ENCODE results near the gene ZDHHC18.
A peak's percentile ranks its signal among the peaks of the same experiment; 100 is the strongest.
"Not testable (repeated sequence)": the region's sequence is repeated elsewhere in the genome, so short reads cannot be mapped to it uniquely, and the experiment has no call there.

The ZDHHC18 gene

DNA sequence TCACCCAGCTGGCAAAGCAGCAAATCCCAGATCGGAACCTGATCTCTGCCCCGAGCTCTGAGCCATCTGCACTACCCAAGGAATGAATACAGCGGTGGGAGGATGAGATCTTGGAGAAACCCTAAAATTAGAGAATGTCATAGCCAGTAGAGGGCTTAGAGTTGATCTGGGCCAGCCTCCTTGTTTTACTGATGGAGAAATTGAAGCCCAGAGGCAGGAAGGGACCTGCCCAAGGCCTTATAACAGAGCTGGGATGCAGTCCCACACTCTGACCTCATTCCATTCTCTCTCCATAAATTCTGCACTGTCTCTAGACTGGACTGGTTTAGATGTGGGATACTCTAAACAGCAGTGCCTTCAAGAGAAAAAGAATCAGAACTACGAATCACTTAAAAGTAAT, 31.7 kb downstream of the ZDHHC18 start:
- no peak for DNase-seq (ENCODE audit: low read depth in 2 of 2)

DNA sequence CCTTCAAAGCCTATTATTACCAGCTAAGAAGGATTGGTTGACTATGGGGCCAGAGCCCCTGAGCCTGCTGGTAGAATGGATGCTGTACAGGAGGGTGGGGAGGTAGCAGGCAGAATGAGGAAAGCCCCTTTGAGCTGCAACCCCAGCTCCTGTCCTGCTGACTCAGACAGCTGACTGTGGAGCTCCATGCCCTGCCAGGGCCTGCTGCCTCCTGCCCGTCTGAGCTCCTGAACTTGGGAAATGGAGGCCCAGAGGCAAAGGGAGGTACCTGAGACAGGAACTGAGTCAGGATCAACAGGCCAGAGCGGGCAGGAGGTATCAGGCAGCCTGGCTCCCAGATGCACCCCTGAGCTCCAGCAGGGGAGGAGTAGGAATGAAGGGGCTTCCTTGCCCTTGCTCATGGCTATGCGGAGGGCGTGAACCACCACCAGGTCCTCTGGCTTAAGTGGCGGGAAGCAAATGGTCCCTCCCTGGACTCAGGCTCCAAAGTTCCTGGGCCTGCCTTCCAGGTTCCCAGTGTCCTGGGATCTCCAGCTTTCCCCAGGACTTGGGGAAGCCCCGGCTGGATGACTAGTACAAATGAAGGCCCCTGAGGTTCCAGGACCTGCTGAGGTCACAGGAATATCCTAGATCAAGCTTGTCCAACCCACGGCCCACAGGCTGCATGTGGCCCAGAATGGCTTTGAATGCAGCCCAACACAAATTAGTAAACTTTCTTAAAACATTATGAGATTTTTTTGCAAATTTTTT, 32.6 kb downstream of the ZDHHC18 start:
- DNase-seq (ENCODE audit: low read depth in 2 of 2): no peak

DNA sequence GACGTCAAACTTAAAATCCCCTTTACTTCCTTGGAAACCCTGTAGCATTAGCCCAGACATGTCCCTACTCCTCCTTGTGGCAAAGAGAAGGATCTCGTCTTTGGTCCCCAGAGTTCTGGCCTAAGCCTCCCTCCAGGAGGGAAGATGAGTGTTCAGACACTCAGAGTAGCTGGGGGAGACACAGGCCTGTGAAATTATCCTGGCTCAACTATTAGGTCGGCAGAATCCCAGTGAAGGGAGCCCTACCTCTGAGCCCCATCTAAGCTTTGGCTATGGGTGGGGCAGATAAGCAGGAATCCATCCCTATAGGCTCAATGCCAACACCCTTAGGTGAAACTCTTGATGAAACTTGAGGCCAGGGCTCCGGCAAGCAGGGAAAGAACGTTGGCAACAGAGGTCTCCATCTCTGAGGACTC, 34.8 kb downstream of the ZDHHC18 start:
- DNase-seq (ENCODE audit: low read depth in 2 of 2): no peak

DNA sequence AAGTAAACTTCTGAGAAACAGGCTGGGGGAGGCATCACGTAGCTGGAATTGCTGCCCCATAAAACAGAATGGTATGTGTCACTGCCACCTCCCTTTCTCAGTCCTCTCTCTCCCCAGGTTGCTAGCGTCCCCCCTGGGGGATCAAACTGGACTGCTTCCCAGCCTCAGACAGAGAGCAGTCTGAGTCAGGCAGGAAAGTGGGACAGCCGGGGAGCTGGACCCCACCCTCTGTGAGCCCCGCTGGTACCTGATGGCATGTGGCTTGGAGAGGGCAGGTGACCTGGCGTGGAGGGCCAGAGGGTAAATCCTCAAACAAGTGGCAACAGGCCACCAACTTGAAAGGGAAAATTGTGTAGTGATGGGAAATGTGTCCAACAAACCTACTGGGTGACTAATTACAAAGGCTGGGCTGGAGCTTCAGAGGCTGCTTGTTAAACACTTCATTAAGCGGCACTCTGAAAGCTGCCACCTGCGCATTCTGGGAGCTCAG, 35.4 kb downstream of the ZDHHC18 start:
- no peak for DNase-seq (ENCODE audit: low read depth in 2 of 2)

DNA sequence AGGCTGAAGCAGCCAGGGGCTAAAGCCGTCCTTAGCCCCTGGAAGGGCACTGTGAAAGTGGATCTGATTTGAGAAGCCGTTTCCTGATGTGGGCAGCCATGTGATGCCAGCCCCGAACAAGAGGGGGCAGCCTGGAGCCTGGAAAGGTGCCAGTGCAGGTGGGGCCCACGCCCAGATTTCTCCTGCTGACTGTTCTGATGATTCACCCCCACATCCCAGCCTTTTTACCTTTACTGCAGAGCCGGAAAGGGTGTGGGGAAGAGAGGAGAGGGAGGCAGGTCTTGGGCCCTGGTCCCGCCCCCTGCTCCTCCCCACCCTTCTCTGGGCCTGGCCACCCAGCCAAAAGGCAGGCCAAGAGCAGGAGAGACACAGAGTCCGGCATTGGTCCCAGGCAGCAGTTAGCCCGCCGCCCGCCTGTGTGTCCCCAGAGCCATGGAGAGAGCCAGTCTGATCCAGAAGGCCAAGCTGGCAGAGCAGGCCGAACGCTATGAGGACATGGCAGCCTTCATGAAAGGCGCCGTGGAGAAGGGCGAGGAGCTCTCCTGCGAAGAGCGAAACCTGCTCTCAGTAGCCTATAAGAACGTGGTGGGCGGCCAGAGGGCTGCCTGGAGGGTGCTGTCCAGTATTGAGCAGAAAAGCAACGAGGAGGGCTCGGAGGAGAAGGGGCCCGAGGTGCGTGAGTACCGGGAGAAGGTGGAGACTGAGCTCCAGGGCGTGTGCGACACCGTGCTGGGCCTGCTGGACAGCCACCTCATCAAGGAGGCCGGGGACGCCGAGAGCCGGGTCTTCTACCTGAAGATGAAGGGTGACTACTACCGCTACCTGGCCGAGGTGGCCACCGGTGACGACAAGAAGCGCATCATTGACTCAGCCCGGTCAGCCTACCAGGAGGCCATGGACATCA, 36.5 kb downstream of the ZDHHC18 start, which contains the start of gene SFN:
Gene SFN, plus strand, starts transcription at position 369 of the 904 bp plus-strand sequence. Its CDS starts 64 bp downstream, at position 433.
- DNase-seq (ENCODE audit: low read depth in 2 of 2): no peak

DNA sequence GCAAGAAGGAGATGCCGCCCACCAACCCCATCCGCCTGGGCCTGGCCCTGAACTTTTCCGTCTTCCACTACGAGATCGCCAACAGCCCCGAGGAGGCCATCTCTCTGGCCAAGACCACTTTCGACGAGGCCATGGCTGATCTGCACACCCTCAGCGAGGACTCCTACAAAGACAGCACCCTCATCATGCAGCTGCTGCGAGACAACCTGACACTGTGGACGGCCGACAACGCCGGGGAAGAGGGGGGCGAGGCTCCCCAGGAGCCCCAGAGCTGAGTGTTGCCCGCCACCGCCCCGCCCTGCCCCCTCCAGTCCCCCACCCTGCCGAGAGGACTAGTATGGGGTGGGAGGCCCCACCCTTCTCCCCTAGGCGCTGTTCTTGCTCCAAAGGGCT, 37.2 kb downstream of the ZDHHC18 start:
- DNase-seq (ENCODE audit: low read depth in 2 of 2): no peak

DNA sequence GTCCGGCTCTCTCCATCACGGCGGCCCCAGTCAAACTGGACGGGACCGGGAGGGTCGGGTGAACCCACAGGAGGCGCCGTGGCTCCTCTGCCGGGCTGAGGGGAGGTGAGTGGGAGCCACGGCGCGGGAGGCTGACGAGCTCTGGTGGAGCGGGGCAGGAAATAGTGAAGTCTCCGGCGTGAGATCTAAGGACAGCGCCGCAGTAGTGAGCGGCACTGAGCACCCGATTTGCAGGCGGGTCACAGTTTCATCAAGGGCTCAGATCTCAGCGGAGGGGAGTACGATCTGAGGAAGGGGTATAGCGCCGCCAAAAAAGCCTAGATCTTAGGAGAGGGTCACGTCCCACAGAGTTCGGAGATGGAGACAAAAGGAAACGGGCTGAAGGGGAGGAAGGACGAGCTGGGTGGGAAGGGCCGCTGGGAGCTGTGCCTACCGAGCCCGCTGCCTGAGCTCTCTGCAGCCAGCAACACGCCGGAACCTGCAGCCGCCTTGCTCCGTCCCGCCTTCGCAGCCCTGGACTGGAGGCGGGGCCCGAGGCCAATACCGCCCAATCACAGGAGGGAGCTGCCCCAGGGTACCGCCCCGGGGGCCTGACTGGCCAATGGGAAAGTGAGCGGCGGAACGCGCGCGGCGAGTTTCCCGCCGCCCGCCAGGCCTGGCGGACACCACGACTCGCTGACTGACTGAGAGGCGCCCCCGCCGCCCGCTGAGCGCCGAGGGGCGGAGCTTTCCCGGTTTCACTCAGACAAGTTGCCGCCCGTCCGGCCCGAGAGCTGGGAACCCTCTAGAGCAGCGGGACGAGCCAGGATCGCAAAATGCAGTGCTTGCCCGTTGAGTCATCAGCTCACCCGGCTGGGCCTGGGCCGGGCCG, 38.4 kb downstream of the ZDHHC18 start:
- peak; percentile 87 to 88 for DNase-seq (ENCODE audit: low read depth in 2 of 2)

DNA sequence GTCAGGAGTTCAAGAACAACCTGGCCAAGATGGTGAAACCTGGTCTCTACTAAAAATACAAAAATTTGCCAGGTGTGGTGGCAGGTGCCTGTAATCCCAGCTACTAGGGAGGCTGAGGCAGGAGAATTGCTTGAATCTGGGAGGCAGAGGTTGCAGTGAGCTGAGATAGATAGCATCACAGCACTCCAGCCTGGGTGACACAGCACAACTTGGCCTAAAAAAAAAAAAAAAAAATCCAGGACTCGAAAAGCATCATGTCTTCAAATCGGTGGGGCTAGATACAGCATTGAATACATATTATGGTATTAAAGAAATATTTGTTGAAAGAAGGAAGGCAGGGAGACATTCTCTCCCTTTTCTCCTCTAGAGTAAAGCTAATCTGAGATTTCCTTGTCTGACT, 46.6 kb downstream of the ZDHHC18 start:
- DNase-seq (ENCODE audit: low read depth in 2 of 2): not testable (repeated sequence)

DNA sequence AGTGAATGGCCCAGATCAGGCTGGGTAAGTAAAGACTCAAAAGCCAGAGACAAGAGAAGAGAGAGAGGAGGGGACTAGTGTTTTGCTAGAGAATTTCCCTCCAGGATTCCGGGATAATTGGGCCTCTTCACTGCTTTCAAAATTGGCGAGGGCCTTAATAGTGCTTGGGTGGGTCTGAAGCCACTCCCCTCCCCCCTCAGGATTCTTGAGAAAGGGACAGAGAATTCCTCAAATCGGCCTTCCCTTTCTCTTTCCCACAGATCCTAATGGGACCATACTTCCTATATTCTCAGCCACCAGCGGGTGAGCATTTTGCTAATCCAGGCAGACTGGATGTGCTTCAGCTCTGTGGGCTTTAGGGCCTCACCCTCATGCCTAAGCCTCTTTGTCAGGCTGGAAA, 48.4 kb downstream of the ZDHHC18 start:
- no peak for DNase-seq (ENCODE audit: low read depth in 2 of 2)

DNA sequence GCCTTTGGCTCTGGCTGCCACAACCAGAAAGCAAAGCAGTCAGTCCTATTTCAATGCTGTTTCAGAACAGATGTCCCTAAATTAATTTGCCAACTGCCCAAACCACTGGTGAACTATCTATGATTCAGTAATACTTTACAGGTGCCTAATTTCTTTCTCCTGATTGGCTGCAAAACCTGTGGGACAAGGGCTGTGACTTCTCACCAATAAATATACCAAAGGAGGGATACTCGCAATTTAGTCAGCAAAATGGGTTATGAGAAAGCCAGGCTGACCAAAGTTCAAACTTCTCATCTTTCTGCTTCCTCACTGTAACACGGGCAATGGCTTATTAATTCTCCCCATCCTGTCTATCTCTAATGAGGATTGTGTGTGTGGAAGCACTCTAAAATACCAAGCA, 50.8 kb downstream of the ZDHHC18 start:
- no peak for DNase-seq (ENCODE audit: low read depth in 2 of 2)

DNA sequence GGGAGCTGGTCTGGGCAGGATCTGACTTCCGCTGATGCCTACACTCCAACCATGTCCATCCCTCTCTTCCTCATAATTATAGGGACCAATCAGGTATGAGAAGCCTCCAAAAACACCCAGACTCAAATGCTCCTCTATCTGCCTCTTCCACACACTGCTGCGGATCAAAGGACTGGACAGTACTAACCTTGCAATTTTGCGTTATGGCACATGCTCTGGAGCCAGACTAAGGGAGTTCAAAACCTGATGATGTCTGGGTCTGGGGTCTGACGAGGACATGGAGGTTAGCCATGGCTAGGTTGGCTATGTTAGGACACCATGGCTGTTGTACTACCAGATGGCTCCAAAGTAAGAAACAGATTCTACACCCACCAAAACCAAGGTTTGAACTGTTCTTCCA, 53.3 kb downstream of the ZDHHC18 start:
- DNase-seq (ENCODE audit: low read depth in 2 of 2): no peak

DNA sequence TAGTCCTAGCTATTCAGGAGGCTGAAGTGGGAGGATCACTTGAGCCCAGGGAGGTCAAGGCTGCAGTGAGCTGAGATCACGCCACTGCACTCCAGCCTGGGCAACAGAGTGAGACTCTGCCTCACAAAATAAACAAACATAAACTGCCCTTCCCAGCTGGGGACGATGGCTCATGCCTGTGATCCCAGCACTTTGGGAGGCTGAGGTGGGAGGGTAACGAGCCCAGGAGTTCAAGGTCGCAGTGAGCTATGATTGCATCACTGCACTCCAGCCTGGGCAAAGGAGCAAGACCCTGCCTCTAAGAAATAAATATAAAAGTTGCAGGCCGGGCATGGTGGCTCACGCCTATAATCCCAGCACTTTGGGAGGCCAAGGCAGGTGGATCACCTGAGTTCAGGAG, 55.1 kb downstream of the ZDHHC18 start:
- DNase-seq (ENCODE audit: low read depth in 2 of 2): not testable (repeated sequence)

DNA sequence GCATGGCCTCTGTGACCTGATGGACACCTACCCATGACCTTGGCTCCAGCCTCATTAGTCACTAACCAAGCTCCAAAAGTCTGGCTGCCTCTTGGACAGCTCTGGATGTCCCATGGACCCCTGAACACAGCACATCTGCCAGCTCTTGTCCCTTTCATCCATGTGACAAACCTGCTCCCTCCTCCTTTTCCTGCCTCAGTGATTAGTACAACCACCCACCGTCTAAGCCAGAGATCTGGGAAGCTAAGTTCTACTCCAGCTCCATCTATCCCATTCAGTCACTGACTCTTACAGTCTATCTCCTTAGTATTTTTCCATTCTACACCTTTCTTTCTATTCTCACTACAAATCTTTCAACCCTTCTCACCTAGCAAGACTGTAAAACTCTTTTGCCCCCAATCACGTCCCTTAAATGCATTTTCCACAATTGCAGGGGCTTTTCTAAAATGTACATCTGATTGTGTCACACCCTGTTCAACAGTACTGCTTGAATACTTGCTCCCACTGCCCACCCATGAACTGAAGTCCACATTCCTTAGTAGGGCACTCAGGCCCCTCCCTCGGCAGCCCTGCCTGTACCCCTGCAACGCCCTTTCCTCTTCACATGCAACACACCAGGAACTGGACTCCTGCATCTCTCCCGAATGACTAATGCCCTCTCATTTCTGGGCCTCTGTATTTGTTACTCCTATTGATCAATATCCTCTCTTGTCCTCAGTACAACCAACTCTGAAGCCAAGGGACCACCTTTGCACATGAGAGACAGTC, 56.4 kb downstream of the ZDHHC18 start:
- no peak for DNase-seq (ENCODE audit: low read depth in 2 of 2)

DNA sequence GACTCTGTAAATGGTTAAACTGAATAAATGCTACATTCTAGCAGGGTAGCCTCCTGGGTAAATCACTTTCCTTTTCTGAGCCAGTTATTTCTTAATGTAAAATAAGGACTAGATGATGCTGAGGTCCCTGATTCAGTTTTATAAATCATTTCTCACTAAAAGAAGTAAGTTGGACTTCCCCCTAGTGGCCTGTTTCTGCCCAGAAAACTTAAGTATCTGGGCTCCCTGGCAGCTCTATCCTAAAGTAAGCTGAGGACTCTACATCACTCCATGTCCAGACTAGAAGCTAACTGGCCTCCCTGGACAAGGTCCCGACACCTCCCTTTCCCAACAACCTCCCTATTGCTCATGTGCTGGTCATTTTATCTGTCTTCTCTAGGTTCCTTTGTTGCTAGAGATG, 60.6 kb downstream of the ZDHHC18 start:
- DNase-seq (ENCODE audit: low read depth in 2 of 2): no peak

DNA sequence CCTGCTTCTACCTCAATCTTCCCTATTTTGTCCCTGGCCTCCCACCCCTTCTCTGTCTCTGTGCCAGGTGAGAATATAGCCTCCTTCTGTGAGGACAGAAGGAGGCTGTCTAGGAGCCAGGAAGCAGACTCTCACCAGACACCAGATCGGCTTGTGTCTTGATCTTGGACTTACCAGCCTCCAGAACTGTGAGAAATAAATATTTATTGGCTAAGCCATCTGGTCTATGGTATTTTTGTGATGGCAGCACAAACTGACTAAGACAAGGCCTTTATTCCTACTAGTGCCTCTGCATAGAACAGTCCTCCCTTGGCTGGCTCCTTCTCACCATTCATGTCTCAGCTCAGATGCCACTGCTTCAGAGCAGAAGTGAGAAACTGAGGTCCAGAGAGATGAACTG, 61.7 kb downstream of the ZDHHC18 start:
- DNase-seq (ENCODE audit: low read depth in 2 of 2): no peak

DNA sequence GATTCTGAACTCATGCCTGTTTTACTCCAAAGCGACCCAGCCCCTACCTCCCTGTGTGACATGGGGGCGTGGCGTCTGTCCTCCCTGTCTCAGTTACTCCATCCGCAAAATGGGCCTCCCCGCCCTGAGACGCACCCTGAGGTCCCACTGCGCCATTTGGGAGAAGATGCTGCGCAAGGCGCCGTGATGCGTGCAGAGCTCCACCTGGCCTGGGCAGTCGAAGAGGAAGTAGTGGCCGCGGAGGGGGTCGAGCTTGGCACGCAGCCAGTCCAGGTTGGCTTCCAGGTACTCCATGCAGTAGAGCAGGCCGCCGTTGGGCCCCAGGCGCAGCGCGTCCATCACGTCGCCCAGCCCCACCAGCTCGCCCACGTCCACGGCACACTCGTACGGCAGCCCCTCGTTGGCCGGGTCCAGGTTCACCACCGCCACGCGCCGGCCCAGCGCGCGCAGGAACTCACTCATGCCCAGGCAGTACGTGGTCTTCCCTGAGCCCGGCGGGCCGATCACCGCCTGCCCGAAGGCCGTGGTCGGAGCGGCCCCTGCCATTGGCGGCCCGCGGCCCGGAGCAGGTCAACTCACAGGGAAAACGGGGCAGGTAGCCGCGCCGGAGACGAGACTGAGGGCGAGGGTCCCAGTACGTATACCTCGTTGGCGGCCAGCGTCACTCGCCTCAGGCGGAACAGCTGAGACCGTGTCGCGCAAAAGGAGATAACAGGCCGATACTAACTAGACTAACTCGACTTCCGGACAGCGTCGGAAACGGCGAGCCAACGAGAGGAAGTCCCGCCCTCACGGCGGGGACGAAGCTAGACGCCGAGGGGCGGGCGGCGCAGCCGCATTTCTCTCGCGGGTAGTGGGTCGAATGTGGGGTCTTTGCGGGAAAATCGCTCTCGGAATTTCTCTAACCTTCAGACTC, 63.3 kb downstream of the ZDHHC18 start, which contains the start of gene GPN2:
Gene GPN2, minus strand, starts transcription at position 733 of the 916 bp plus-strand sequence. Its CDS starts 187 bp downstream, at position 546.
- peak; percentile 58 to 59 for DNase-seq (ENCODE audit: low read depth in 2 of 2)

DNA sequence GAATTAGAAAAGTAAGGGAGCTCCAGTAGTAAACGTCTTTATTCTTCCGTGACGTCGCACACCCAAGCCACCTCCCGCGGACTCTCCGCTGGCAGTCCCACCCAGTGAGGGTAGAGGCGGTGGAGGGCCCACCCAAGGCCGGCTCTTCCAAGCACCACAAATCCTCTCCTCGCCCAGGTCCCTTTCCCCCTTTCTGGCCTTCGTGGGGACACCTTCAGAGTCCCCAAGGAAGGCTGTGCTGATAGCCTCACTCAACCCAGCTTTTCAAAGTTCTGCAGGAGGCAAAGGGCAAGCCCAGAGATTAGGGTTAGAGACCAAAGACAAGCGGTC, 63.9 kb downstream of the ZDHHC18 start:
- DNase-seq (ENCODE audit: low read depth in 2 of 2): no peak

DNA sequence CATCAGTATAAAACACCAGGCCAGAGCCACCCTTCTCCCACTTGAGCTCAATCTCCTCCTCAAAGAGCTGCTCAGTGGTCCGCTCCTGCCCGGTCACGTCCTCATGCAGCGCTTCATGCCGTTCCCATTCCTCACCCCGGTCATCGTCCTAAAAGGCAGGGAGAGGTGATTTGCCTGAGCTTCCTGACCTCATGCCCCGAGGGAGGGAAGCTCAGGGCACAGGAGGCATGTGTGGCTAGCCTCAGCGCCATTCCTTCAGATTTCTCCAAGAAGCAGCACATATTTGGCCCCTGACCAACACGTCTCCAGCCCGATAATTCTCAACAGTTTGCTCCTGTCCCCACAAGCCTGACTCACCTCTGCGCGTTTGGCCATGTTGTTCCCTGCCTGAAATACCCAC, 67.8 kb downstream of the ZDHHC18 start:
- DNase-seq (ENCODE audit: low read depth in 2 of 2): no peak

DNA sequence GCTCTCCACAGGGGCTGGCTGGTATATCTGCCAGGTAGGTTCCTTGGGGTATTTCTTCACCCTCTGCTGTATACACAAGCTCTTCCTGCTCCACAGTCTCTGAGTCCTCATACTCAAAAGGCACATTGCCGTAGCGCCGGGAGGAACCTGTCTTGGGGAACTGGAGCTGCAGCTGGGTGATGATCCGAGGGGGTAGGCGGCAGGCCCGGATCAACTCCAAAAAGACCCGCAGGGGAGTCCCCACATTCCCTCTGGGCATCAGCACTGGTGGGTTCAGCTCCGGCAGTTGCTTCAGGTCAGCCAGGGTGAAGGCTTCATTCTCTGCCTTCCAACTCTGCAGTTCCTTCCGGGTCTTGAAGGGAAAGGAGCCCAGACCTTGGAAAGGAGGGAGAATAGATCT, 70.9 kb downstream of the ZDHHC18 start:
- DNase-seq (ENCODE audit: low read depth in 2 of 2): no peak
